ENCODE data around the gene SIGLEC6.

DNA sequence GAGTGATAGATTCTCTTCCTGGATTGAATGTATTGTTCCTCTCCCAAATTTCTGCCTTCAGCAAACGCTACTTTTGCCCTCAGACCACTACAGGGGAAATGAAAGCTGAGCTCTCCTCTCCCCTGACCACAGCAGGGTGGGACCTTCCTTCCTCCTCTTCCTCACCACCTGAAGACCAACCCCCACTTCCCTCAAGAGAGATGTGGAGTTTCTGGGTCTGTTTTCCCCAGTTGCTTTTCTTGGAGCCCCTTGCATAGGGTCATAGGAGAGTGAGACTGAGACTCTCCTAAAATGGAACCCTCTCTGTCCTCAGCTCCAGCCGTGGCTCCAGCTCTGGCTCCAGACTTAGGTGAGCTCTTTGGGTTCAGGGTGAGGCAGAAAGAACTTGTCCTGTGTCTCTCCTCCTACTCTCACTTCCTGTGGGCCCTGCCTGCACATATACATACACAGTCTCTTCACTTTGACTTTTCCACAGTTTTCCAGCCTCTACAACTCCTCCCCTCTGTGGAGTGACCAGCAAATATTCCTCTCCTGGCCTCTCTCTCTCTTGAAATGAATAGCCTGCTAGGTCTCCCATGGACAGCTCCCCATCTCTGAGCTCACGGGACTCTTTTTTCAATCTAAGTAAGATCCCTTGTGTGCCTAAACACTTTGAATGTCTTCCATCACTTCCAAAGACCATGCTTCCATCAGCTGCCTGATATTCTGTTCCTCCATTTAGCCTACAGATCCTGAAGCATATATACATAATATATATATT lies 20.4 kb upstream of the SIGLEC6 start:
- no peak for TF ChIP-seq CTCF (IDR thresholded peaks at IDR 0.05 in 2 of 3, conservative IDR thresholded peaks at IDR 0.05 in 1 of 3; ENCODE audit: borderline replicate concordance in 1 of 3, insufficient read depth in 1 of 3, low read depth in 2 of 3, low read length in 2 of 3)
- TF ChIP-seq, protein P1, sequence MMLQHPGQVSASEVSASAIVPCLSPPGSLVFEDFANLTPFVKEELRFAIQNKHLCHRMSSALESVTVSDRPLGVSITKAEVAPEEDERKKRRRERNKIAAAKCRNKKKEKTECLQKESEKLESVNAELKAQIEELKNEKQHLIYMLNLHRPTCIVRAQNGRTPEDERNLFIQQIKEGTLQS (IDR thresholded peaks at IDR 0.05): no peak
- no peak for TF ChIP-seq TCF7L2 (IDR thresholded peaks at IDR 0.05; ENCODE audit: borderline replicate concordance, extremely low read depth, insufficient read depth, insufficient read length)

All from HCT116 (cell line).